Psoas muscle (tissue), 8 donors: ENCODE measurements around the gene HABP4. TPM values are rescaled to one million over a fixed set of nuclear protein-coding genes. Genes with fewer than 3 reads are reported as not detected.

Source experiments
- ATAC-seq, 4 donors: fragments of 200-7000 bp; cut with Tn5 transposase; one replicate each; pipeline ENCODE4 v1.9.1; 2020; ENCODE audit warnings: moderate library complexity in 3 of 4, mild to moderate bottlenecking in 2 of 4
- DNase-seq, 2 donors: peaks; one replicate each; pipeline ENCODE4 v3.0.0-alpha.2; 2020
- H3K27ac ChIP-seq: fragments of 200-600 bp; one replicate; pipeline ENCODE4 v1.8.0; 2022
- H3K27me3 ChIP-seq, 3 donors: fragments of 200-600 bp in 1 of 3; one replicate each; pipeline versions ENCODE4 v1.6.1 to v1.8.0; 2013 to 2022; ENCODE audit warnings: low read length in 2 of 3, mild to moderate bottlenecking in 2 of 3, moderate library complexity in 1 of 3; ENCODE audit not compliant: insufficient read depth in 3 of 3
- H3K36me3 ChIP-seq, 2 donors: fragments of 200-600 bp in 1 of 2; one replicate each; pipeline versions ENCODE4 v1.6.1 to v1.8.0; 2013 to 2022; ENCODE audit warnings: low read depth in 1 of 2, mild to moderate bottlenecking in 1 of 2, moderate library complexity in 1 of 2; ENCODE audit not compliant: insufficient read depth in 1 of 2
- H3K4me1 ChIP-seq: fragments of 200-600 bp; one replicate; pipeline ENCODE4 v1.8.0; 2022
- H3K4me3 ChIP-seq: fragments of 200-600 bp; one replicate; pipeline ENCODE4 v1.8.0; 2022; ENCODE audit warnings: mild to moderate bottlenecking
- H3K9me3 ChIP-seq: fragments of 200-600 bp; one replicate; pipeline ENCODE4 v1.8.0; 2022
- WGBS, 3 donors: extraction: QIAGEN DNeasy Blood & Tissue Kit; methylation state at CpG; one replicate each; pipeline versions ENCODE4 v1.1.6 to v1.1.7; 2013; 5-methylcytosine and 5-hydroxymethylcytosine counted together
- intact Hi-C, 2 donors: fragments of 100-400 bp; cut with DNase I; formaldehyde crosslinking; loops; one replicate each; pipeline versions ENCODE4 v1.11.0 to v1.14.2; 2022
- polyA plus RNA-seq, 3 donors: library from polyadenylated mRNA; stranded (reverse); fragments of 200-250 nt; gene quantifications; one replicate each; pipeline ENCODE4 v1.2.3, GENCODE V29; 2013
- total RNA-seq, 4 donors: library from RNA; stranded (reverse); fragmentation: NEBNext Ultra II Directional in 2 of 4; extraction: Animal tissue kit (Norgen Biotek cat#: 25700) in 2 of 4; gene quantifications; one replicate each; pipeline versions ENCODE4 v1.2.1 to v1.2.4, GENCODE V29; 2021 to 2023
- TF ChIP-seq, protein P1 (sequence below): fragments of 200-600 bp; IDR thresholded peaks from one replicate; pipeline ENCODE4 v1.8.0; 2022; ENCODE audit warnings: antibody characterized with exemption
- donor health status: healthy with polysubstance abuse.
- donor health status: DM: no; HTN: no; CAD: no; lungs with moderate emphysema.
- donor health status: Bipolar disorder and iron deficiency.
- donor health status: healthy.
- donor health status: DM: yes; HTN: yes; CAD: no.
- donor health status: DM: no; HTN: no; CAD: no.
- donor health status: DM: no; HTN: no; CAD: no.
- donor health status: DM: yes; HTN: yes; CAD: no.

HABP4 gene
- total and polyA plus RNA-seq, 7 donors, result 6.4 to 14.4 (median 9.3) TPM

DNA sequence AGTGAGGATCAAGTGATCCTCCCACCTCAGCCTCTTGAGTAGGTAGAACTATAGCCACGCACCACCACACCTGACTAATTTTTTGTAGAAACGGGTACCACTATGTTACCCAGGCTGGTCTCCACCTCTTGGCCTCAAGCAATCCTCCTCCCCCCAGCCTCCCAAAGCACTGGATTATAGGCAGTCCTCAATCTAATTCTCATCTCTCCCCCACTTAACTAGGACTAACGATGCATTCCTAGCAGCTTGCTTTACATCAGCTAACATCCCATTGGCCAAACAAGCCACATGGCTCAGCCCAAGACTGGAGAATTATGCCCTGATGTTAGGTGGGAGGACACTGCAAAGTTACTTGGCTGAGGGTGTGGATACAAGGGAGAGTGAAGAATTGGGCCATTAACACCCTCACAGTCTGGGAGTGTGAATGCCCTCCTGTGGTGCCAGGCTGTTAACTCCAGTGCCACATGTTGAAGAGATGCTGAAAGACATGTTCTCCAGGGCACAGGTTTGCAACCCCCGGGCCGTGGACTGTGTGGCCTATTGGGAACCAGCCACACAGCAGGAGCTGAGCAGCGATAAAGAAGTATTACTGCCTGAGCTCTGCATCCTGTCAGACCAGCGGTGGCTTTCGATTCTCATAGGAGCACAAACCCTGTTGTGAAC, 26.5 kb upstream of the HABP4 start:
- WGBS, 3 donors, result 75 to 87% (median 77%) methylated on average over 8 of the region's 8 CpGs

DNA sequence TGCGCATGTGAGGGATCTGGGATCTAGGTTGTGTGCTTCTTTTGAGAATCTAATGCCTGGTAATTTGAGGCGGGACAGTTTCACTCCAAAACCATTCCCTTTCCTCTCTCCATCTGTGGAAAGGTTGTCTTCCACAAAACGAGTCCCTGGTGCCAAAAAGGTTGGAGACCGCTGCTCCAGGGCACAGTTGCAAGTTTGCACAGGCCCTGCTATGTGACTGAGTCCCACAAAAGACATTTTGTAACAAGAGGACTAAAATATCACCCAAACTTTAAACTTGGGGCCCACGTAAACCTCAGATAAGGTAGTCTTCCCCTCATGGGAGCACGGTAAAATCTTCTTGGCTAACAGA, 26.0 kb upstream of the HABP4 start:
- intact Hi-C loops, result no loop called here

More for the DNA sequence above, 26.5 kb upstream of the HABP4 start:
- intact Hi-C loops, result no loop called here
- TF ChIP-seq, protein P1, sequence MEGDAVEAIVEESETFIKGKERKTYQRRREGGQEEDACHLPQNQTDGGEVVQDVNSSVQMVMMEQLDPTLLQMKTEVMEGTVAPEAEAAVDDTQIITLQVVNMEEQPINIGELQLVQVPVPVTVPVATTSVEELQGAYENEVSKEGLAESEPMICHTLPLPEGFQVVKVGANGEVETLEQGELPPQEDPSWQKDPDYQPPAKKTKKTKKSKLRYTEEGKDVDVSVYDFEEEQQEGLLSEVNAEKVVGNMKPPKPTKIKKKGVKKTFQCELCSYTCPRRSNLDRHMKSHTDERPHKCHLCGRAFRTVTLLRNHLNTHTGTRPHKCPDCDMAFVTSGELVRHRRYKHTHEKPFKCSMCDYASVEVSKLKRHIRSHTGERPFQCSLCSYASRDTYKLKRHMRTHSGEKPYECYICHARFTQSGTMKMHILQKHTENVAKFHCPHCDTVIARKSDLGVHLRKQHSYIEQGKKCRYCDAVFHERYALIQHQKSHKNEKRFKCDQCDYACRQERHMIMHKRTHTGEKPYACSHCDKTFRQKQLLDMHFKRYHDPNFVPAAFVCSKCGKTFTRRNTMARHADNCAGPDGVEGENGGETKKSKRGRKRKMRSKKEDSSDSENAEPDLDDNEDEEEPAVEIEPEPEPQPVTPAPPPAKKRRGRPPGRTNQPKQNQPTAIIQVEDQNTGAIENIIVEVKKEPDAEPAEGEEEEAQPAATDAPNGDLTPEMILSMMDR, result no peak
- no peak overlapping the region for H3K27ac ChIP-seq
- H3K9me3 ChIP-seq, result no peaks in the 10 kb centered on the region
- peaks cover 22% of the 10 kb centered on the region for H3K4me1 ChIP-seq
- no peaks in the 10 kb centered on the region for H3K36me3 ChIP-seq
- H3K4me3 ChIP-seq, result no peak overlapping the region
- ATAC-seq (no peak), DNase-seq (no peak)
- no peaks in the 10 kb centered on the region for H3K27me3 ChIP-seq

DNA sequence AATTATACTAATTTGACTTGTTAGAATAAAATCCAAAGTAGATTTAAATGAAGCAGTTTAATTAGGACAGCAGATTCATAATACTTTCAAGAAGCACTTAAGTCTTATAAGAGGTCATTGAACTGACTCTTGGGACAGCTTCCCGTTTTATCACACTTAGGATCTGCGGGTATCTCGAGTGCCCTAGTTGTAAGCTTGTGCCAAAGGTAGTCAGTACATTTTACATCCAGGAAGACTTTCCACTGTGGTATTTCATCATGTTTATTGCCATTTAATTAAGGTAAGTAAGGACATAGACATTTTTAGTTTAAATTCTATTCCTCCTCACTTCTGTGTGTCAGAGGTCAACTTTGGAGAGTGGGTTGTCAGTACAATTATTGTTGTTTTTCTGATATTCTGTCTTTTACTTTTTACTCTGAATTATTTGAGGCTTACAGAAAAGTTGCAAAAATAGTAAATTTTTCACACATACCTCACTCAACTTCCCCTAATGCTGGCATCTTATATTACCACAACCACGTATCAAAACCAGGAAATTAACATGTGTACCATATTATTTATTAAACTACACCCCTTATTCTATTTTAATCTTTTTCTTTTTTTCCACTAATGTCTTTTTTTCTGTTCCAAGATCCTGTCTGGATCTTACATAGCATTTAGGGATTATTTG, 24.3 kb upstream of the HABP4 start:
- Histone ChIP-seq H3K4me1 (peaks cover 8% of the 10 kb centered on the region), H3K36me3 (no peaks in the 10 kb centered on the region), H3K4me3 (no peak overlapping the region), H3K27ac (no peak overlapping the region), H3K27me3 (no peaks in the 10 kb centered on the region), H3K9me3 (no peaks in the 10 kb centered on the region)
- WGBS, 3 donors, result 66 to 75% (median 73%) methylated on average over 4 of the region's 4 CpGs
- ATAC-seq (no peak), DNase-seq (no peak)
- TF ChIP-seq, protein P1, result no peak
- intact Hi-C loops, result no loop called here

More for the DNA sequence above, 26.0 kb upstream of the HABP4 start:
- H3K4me1 ChIP-seq, result peaks cover 22% of the 10 kb centered on the region
- H3K36me3 ChIP-seq, result no peaks in the 10 kb centered on the region
- no peak overlapping the region for H3K4me3 ChIP-seq
- ATAC-seq (no peak), DNase-seq (no peak)
- TF ChIP-seq, protein P1, result no peak
- no peak overlapping the region for H3K27ac ChIP-seq
- H3K9me3 ChIP-seq, result no peaks in the 10 kb centered on the region
- WGBS, 3 donors, result 82 to 91% (median 87%) methylated on average over 6 of the region's 6 CpGs
- H3K27me3 ChIP-seq, result no peaks in the 10 kb centered on the region

DNA sequence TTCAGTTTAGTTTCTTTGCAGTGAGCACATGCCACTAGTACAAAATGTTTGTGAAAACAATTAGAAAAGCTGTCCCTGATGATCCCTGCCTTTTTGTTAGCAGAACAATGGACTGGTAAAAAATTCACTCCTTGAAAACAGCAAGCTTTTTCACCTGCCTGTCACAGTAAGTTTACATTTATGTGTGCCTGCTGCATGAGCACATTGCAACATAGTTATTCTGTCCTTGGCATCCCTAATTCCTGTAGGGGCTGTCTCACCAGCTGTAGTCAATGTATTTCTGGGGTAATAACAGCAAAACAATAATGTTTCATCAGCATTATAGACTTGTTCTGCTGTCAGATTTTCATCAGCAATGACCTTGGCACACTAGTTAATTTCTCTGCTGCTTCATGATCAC, 20.2 kb upstream of the HABP4 start:
- no peaks in the 10 kb centered on the region for H3K36me3 ChIP-seq
- intact Hi-C loops, result no loop called here
- ATAC-seq (no peak), DNase-seq (no peak)
- no peak overlapping the region for H3K4me3 ChIP-seq
- TF ChIP-seq, protein P1, result no peak
- no peaks in the 10 kb centered on the region for H3K9me3 ChIP-seq
- no peaks in the 10 kb centered on the region for H3K27me3 ChIP-seq
- no peak overlapping the region for H3K27ac ChIP-seq
- H3K4me1 ChIP-seq, result no peaks in the 10 kb centered on the region
